ENCODE data around the gene ZFP14.

ZFP14 gene

GRCh38 chr19:36378625-36379509, at the start of gene ZFP14:
TSS of gene ZFP14 (minus strand) at chr19:36379201. CDS start at chr19:36367892, 11,309 bp downstream.
- no peak for TF ChIP-seq ZNF274 (IDR thresholded peaks at IDR 0.05; ENCODE audit: low read depth, low read length)
- H3K4me3 ChIP-seq (ENCODE audit: low read length), result peak within 1 kb of the TSS; percentile 76

GRCh38 chr19:36423925-36424324, 44.9 kb upstream of the ZFP14 start:
- no peak overlapping the region for H3K4me3 ChIP-seq (ENCODE audit: low read length)
- TF ChIP-seq ZNF274 (IDR thresholded peaks at IDR 0.05; ENCODE audit: low read depth, low read length), result no peak

- TF ChIP-seq ZNF274 (IDR thresholded peaks at IDR 0.05; ENCODE audit: low read depth, low read length), result no peak
- H3K4me3 ChIP-seq (ENCODE audit: low read length), result peak overlapping the region; percentile 31; the same call in 1 of the 2 replicates
These were observed 42.9 kb upstream of the ZFP14 start for GRCh38 chr19:36421749-36422481.

GRCh38 chr19:36420961-36421748, 42.2 kb upstream of the ZFP14 start:
- no peak for TF ChIP-seq ZNF274 (IDR thresholded peaks at IDR 0.05; ENCODE audit: low read depth, low read length)
- peak overlapping the region; percentile 31; the same call in 1 of the 2 replicates for H3K4me3 ChIP-seq (ENCODE audit: low read length)

GRCh38 chr19:36418287-36419001, 39.4 kb upstream of the ZFP14 start, which contains the start of gene ZFP82:
TSS of gene ZFP82 (minus strand) at chr19:36418644. CDS start at chr19:36409789, 8,855 bp downstream.
- TF ChIP-seq ZNF274 (IDR thresholded peaks at IDR 0.05; ENCODE audit: low read depth, low read length), result no peak

GRCh38 chr19:36417752-36418286, 38.8 kb upstream of the ZFP14 start:
- H3K4me3 ChIP-seq (ENCODE audit: low read length), result peak overlapping the region; percentile 75
- TF ChIP-seq ZNF274 (IDR thresholded peaks at IDR 0.05; ENCODE audit: low read depth, low read length), result no peak

More at GRCh38 chr19:36418287-36419001, 39.4 kb upstream of the ZFP14 start, which contains the start of gene ZFP82:
- H3K4me3 ChIP-seq (ENCODE audit: low read length), result peak within 1 kb of the TSS; percentile 75

- no peak for TF ChIP-seq ZNF274 (IDR thresholded peaks at IDR 0.05; ENCODE audit: low read depth, low read length)
- H3K4me3 ChIP-seq (ENCODE audit: low read length), result no peak overlapping the region
These were observed 30.8 kb upstream of the ZFP14 start for GRCh38 chr19:36409841-36410240.

- TF ChIP-seq ZNF274 (IDR thresholded peaks at IDR 0.05; ENCODE audit: low read depth, low read length), result no peak
These were observed 29.1 kb upstream of the ZFP14 start for GRCh38 chr19:36408101-36408500.

GRCh38 chr19:36404498-36404897, 25.5 kb upstream of the ZFP14 start:
- no peak for TF ChIP-seq ZNF274 (IDR thresholded peaks at IDR 0.05; ENCODE audit: low read depth, low read length)
- no peak overlapping the region for H3K4me3 ChIP-seq (ENCODE audit: low read length)

More at GRCh38 chr19:36408101-36408500, 29.1 kb upstream of the ZFP14 start:
- no peak overlapping the region for H3K4me3 ChIP-seq (ENCODE audit: low read length)

GRCh38 chr19:36401475-36401874, 22.5 kb upstream of the ZFP14 start:
- H3K4me3 ChIP-seq (ENCODE audit: low read length), result no peak overlapping the region
- no peak for TF ChIP-seq ZNF274 (IDR thresholded peaks at IDR 0.05; ENCODE audit: low read depth, low read length)

- no peak overlapping the region for H3K4me3 ChIP-seq (ENCODE audit: low read length)
- TF ChIP-seq ZNF274 (IDR thresholded peaks at IDR 0.05; ENCODE audit: low read depth, low read length), result no peak
These were observed 19.6 kb upstream of the ZFP14 start for GRCh38 chr19:36398571-36398970.

- TF ChIP-seq ZNF274 (IDR thresholded peaks at IDR 0.05; ENCODE audit: low read depth, low read length), result peak; percentile 90
- no peak overlapping the region for H3K4me3 ChIP-seq (ENCODE audit: low read length)
These were observed 14.1 kb upstream of the ZFP14 start for GRCh38 chr19:36392916-36393673.

Data from GM08714 (cell line).